AG08396 (cell line): ENCODE data around the gene RNASEH2A.

Experiments used
- DNase-seq: peaks from one replicate; pipeline ENCODE4 v3.0.0; 2012; ENCODE audit warnings: low spot score, mixed read lengths

RNASEH2A gene

GRCh38 chr19:12806242-12807081 is at the start of gene RNASEH2A:
Gene RNASEH2A (plus strand): TSS chr19:12806584. CDS start chr19:12806674, 90 bp downstream.
- peak; percentile 98 for DNase-seq

- DNase-seq: peak; percentile 95
These were observed 48.7 kb upstream of the RNASEH2A start for GRCh38 chr19:12757544-12758274.

DNA sequence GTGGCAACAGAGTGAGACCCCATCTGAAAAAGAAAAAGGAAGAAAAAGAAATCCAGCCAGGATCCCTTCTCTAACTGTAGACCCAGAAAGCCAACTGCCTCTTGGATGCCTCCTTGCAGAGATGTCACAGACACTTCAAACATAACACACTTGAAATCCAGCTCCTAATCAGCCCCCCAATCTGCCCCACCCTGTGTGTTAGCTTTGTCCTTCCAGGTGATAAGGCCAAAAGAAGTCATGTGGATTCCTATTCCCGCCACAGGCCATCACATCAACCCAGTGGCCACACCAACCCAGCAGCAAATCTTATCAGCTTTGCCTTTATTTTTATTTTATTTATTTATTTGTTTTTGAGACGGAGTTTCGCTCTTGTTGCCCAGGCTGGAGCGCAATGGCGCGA is 46.7 kb upstream of the RNASEH2A start:
- no peak for DNase-seq

GRCh38 chr19:12763100-12763499 is 43.3 kb upstream of the RNASEH2A start:
- DNase-seq: no peak

DNA sequence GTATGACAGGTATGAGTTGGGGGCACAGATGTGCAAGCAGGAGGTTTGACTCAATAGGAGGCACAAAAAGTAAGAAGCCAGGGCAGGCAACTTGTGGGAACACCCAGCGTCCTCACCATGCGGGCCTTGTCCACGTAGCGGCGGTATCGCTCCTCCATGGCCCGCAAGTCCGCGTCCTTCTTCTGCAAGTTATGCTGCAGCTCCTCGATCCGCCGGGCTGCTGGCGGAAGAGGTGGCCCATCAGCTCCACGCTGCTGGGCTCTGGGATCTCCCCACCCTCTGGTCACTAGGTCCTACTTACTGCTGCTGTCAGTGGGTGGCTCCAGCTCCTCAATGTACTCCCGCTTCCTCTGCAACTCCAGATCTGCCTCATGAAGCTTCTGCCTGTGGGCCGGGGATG is 41.7 kb upstream of the RNASEH2A start:
- DNase-seq: no peak

GRCh38 chr19:12766051-12766521 is 40.3 kb upstream of the RNASEH2A start:
- peak; percentile 78 for DNase-seq

DNA sequence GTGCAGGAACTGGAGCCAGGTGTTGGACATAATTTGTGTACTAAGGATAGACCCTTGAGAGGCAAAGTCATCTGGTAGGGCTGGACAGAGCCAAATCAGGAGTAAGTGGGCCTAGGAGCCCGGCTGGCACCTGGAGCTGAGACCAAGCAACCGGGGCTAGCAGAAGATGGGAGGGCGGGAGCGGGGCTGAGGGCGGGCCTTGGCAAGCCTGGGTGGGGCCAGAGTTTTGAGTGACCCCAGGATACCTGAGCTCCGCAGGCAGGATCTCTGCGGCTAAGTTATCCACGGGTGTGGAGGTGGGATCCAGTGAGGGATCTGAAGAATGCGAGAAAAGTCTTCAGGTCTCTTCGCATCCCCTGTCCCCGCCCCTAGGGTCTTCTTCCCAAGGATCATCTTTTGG is 39.2 kb upstream of the RNASEH2A start:
- DNase-seq: no peak

DNA sequence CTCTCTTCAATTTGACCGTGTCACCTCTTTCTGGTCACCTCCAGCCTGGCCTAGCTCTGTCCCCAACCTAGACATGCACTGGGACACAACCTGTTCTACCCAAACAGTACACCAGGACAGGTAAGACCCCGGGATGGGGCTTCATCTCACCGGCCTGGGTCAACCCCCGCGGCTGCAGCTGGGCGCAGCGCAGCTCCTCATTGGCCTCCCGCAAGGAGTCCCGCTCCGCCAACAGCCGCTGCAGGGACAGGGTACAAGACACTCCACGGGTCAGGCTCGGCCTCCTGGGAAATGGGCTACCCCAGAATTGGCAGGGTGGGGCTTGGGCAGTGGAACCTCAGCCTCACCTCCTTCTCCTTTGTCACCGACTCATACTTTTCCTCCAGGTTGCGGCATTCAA is 38.7 kb upstream of the RNASEH2A start:
- DNase-seq: no peak

DNA sequence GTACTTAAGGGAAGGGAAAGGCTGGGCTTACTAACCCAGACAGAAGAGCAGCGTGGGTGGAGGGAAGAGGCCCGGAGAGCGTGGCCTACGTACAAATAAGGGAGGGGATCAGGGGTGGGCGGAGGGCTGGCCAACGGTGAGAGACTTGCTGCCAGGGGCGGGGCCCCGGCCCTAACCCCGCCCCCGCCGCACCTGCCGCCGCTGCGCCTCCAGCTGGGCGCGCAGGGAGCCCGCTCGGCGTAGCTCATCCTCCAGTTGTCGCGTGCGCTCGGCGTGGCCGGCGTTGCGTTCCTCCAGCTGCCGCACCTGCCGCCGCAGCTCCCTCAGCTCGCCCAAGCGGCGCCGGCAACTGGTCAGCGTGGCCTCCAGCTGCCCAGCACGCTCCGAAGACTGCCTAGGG is 36.7 kb upstream of the RNASEH2A start:
- no peak for DNase-seq

- no peak for DNase-seq
These were observed 35.5 kb upstream of the RNASEH2A start for GRCh38 chr19:12770922-12771321.

DNA sequence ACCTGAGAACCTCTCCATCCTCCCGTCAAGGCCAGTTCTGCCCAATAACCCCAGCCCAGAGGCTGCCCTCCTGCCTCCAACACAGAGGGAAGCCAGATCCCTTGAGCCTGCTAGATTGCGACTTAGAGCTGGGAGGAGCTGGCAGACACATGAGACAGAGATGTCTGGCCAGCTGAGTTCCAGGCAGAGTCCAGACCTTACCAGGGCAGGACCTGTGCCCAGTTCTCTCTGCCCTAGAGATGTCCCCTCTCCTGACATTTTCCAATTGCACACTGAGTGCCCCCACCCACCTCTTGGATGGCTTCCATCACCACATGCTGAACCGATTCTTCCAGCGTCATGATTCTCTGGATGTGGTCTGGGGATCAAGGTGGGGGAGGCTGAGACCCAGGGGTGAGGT is 34.1 kb upstream of the RNASEH2A start:
- peak; percentile 36 for DNase-seq

GRCh38 chr19:12773571-12773970 is 32.8 kb upstream of the RNASEH2A start:
- DNase-seq: peak; percentile 75

- DNase-seq: no peak
These were observed 31.5 kb upstream of the RNASEH2A start, which contains the start of gene HOOK2 for GRCh38 chr19:12774588-12775555. Gene HOOK2 (minus strand): TSS chr19:12775552. CDS start chr19:12775449, 103 bp downstream.

DNA sequence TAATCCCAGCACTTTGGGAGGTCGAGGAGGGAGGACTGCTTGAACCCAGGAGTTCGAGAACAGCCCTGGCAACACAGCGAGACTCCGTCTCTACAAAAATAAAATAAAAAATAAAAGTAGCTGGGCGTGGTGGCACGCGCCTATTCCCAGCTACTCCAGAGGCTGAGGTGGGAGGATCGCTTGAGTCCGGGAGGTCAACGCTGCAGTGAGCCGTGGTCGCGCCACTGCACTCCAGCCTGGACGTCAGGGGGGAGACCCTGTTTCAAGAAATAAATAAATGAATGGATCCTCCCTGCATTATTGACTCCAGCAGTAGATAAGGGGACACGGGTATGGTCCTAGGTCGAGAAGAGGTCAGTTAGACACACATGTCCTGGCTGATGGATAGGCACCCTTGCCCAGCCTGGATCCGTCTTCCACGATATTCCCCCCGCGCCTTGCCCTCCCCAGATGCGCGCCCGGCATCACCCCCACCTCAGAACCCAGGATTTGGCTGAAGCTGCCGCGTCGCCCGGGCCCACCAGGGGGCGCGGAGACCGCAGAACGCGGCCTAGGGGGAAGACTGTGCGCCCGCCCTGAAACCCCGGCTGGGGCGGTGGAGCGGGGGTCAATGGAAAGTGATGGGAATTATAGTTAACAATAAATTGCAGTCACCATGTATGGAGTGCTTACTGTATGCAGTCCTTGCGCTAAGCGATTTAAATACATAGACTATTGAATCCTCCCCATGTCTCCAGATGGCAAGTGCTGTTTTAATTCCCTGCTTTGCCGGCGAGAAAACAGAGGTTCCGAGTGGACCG is 29.0 kb upstream of the RNASEH2A start:
- peak; percentile 86 for DNase-seq

GRCh38 chr19:12778017-12778904 is 28.1 kb upstream of the RNASEH2A start:
- DNase-seq: peak; percentile 71

DNA sequence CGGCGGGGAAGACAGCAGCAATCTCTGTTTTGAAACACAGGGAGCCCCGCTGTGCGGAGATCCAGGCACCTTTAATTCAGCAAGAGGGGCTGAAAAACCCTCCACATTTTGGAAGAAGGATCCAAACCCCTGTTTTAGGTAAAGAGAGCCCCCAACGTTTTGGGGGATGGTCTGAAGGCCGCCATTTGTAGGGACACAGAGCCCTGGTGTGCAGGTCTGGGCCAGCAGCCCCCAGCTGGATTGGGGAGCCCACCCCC is 27.6 kb upstream of the RNASEH2A start:
- DNase-seq: no peak

- DNase-seq: peak; percentile 60
These were observed 27.0 kb upstream of the RNASEH2A start for GRCh38 chr19:12779162-12779993.

GRCh38 chr19:12782174-12782423 is 24.3 kb upstream of the RNASEH2A start:
- DNase-seq: no peak

- peak; percentile 84 for DNase-seq
These were observed 23.7 kb upstream of the RNASEH2A start for GRCh38 chr19:12782424-12783290.
